MCF 10A (cell line): ENCODE results near the gene TAF1C. TPM values are rescaled to one million over a fixed set of nuclear protein-coding genes. Genes with fewer than 3 reads are reported as not detected.
"Not testable (repeated sequence)": the region's sequence is repeated elsewhere in the genome, so short reads cannot be mapped to it uniquely, and the experiment has no call there.

Experiments used
- BruUV-seq: library from RNA; stranded (reverse); fragments of 400-500 nt; replicated peaks from 2 replicates; lab custom pipeline; 2021; lab: Mats Ljungman, UMichigan
- CTCF ChIA-PET: fragments of 300-600 bp; sonication (Branson Sonifier 250); formaldehyde crosslinking; extraction: SDS; loops from one replicate; lab custom pipeline; 2021; ENCODE audit warnings: antibody characterized with exemption, inconsistent platforms; lab: Yijun Ruan, JAX
- POLR2A ChIA-PET: fragments of 300-600, 350-650 bp; sonication (Branson Sonifier 250); formaldehyde crosslinking; extraction: SDS; loops from one replicate; lab custom pipeline; 2020; ENCODE audit warnings: antibody characterized with exemption, inconsistent platforms; lab: Yijun Ruan, JAX
- DNase-seq: peaks from one replicate; pipeline ENCODE4 v3.0.0-alpha.2; 2018; ENCODE audit not compliant: unreplicated experiment
- H3K27ac Mint-ChIP-seq: one replicate; pipeline ENCODE4 v1.8.0; 2022; ENCODE audit warnings: mild to moderate bottlenecking, low read depth, mixed read lengths; ENCODE audit not compliant: unreplicated experiment
- H3K27me3 Mint-ChIP-seq: one replicate; pipeline ENCODE4 v1.8.0; 2022; ENCODE audit warnings: mixed read lengths; ENCODE audit not compliant: insufficient read depth, unreplicated experiment
- H3K36me3 Mint-ChIP-seq: one replicate; pipeline ENCODE4 v1.8.0; 2022; ENCODE audit warnings: mild to moderate bottlenecking, moderate library complexity, mixed read lengths; ENCODE audit not compliant: insufficient read depth, unreplicated experiment
- H3K4me1 Mint-ChIP-seq: one replicate; pipeline ENCODE4 v1.8.0; 2022; ENCODE audit warnings: mixed read lengths; ENCODE audit not compliant: insufficient read depth, unreplicated experiment
- H3K4me3 Mint-ChIP-seq: one replicate; pipeline ENCODE4 v1.8.0; 2022; ENCODE audit warnings: mild to moderate bottlenecking, moderate library complexity, mixed read lengths; ENCODE audit not compliant: unreplicated experiment
- H3K9me3 Mint-ChIP-seq: one replicate; pipeline ENCODE4 v1.8.0; 2022; ENCODE audit warnings: mixed read lengths; ENCODE audit not compliant: unreplicated experiment
- intact Hi-C: fragments of 100-400 bp; cut with micrococcal nuclease; formaldehyde crosslinking; loops from 2 replicates; pipeline ENCODE4 v1.14.1; 2022
- total RNA-seq: library from RNA; stranded (reverse); gene quantifications from 2 replicates; pipeline ENCODE4 v1.2.3, GENCODE V29; 2022
- TF ChIP-seq, protein P1 (sequence below): fragments of 200-600 bp; IDR thresholded peaks from one replicate; pipeline ENCODE4 v1.8.0; 2022; ENCODE audit warnings: antibody characterized with exemption, mild to moderate bottlenecking; ENCODE audit not compliant: unreplicated experiment

Gene TAF1C
- total RNA-seq, 1 experiment from 2014 or later, result 35.1 TPM

DNA sequence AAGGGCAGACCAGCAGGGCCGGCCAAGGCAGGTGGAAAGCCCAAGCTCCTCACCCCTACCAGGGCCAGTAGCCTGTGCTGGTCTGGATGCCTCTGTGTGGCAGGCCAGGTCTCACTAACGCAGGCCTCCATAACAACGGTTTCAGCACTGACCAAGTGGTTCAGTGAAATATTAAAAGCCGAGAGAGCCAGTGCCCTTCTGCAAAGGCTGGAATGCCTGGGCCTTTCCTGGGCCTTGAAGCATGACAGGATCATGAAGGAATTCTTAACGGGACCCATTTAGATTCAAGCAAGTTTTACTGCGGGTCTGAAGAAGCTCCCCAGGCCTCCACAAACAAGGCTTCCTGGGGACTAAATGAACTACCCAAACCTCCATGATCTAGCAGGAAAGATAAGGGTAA is 20.4 kb upstream of the TAF1C start:
- POLR2A ChIA-PET, result no interaction called here
- BruUV-seq, result no TSS peak
- no peak overlapping the region for H3K4me3 Mint-ChIP-seq
- H3K9me3 Mint-ChIP-seq, result no peaks in the 10 kb centered on the region
- H3K36me3 Mint-ChIP-seq, result no peaks in the 10 kb centered on the region
- H3K27me3 Mint-ChIP-seq, result no peaks in the 10 kb centered on the region
- TF ChIP-seq, protein P1, sequence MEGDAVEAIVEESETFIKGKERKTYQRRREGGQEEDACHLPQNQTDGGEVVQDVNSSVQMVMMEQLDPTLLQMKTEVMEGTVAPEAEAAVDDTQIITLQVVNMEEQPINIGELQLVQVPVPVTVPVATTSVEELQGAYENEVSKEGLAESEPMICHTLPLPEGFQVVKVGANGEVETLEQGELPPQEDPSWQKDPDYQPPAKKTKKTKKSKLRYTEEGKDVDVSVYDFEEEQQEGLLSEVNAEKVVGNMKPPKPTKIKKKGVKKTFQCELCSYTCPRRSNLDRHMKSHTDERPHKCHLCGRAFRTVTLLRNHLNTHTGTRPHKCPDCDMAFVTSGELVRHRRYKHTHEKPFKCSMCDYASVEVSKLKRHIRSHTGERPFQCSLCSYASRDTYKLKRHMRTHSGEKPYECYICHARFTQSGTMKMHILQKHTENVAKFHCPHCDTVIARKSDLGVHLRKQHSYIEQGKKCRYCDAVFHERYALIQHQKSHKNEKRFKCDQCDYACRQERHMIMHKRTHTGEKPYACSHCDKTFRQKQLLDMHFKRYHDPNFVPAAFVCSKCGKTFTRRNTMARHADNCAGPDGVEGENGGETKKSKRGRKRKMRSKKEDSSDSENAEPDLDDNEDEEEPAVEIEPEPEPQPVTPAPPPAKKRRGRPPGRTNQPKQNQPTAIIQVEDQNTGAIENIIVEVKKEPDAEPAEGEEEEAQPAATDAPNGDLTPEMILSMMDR, result no peak
- CTCF ChIA-PET, result interaction anchor here (0.7 kb wide), 1 partner anchor 20 kb away, joined by 4 read pairs; no protein-coding TSS in a partner anchor
- intact Hi-C loops, result no loop called here
- no peak overlapping the region for H3K27ac Mint-ChIP-seq
- no peak for DNase-seq
- H3K4me1 Mint-ChIP-seq, result peaks cover 4% of the 10 kb centered on the region

DNA sequence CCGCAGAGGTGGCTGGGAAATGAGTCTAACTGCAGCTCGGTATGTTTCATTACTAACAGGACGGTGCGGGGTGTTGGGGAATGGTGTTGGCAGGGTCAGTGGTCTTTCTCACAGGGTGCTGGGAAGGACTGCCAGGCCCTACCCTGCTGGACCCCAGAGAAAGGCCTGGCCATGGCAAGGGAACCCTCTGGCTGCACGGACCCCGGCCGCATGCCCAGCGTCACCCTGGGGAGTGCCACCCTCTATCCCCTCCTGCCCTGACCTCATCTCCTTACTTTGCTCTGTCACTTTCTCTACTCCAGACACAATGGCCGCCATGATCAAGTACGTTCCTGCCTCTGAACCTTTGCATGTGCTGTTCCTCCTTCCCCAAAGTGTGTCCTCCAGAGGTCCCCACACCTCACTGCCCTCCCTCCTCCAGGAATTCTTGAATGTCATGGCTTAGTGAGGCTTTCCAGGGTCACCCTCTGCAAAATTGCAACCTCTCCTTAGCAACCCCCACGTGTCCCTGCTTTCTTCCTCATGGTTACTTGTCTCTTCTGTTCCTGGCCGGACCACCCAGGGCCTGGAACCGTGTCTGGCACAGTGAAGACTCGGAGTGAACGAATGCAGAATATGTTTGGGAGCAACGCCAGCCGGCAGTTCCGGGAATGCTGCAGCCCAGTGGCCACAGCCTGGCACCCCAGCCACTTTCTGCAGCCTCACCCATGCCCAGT is 19.3 kb upstream of the TAF1C start:
- intact Hi-C loops, result no loop called here
- TF ChIP-seq, protein P1, result no peak
- H3K9me3 Mint-ChIP-seq, result no peaks in the 10 kb centered on the region
- no peaks in the 10 kb centered on the region for H3K4me1 Mint-ChIP-seq
- H3K4me3 Mint-ChIP-seq, result no peak overlapping the region
- POLR2A ChIA-PET, result no interaction called here
- CTCF ChIA-PET, result interaction anchor here (1.0 kb wide), 1 partner anchor 19 kb away, joined by 3 read pairs; the partner anchor contains the start of gene TAF1C
- no peak for DNase-seq
- H3K27me3 Mint-ChIP-seq, result no peaks in the 10 kb centered on the region
- H3K27ac Mint-ChIP-seq, result no peak overlapping the region
- no peaks in the 10 kb centered on the region for H3K36me3 Mint-ChIP-seq
- no TSS peak for BruUV-seq

DNA sequence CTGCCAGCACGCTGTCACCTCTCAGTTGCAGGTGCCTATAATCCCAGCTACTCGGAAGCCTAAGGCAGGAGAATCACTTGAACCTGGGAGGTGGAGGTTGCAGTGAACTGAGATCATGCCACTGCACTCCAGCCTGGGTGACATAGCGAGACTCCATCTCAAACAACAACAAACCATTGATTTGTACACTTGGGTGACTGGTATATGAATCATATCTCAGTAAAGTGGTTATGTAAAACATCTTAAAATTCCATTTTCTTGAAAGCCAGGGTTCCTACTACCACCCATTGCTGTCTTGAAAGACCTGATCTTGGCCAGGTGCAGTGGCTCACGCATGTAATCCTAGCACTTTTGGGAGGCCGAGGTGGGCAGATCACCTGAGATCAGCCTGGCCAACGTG is 18.3 kb upstream of the TAF1C start:
- BruUV-seq, H3K27me3 Mint-ChIP-seq, H3K36me3 Mint-ChIP-seq, H3K4me1 Mint-ChIP-seq, intact Hi-C loops, CTCF ChIA-PET, H3K4me3 Mint-ChIP-seq, POLR2A ChIA-PET, H3K9me3 Mint-ChIP-seq, H3K27ac Mint-ChIP-seq, DNase-seq: not testable (repeated sequence)

DNA sequence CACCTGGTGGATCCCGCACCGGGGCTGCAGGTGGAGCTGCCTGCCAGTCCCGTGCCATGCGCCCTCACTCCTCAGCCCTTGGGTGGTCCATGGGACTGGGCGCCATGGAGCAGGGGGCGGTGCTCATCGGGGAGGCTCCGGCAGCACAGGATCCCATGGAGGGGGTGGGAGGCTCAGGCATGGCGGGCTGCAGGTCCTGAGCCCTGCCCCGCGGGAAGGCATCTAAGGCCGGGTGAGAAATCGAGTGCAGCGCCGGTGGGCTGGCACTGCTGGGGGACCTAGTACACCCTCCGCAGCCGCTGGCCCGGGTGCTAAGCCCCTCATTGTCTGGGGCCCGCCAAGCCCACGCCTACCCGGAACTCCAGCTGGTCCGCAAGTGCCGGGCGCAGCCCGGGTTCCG is 17.7 kb upstream of the TAF1C start:
- POLR2A ChIA-PET, BruUV-seq, DNase-seq, H3K27me3 Mint-ChIP-seq, H3K36me3 Mint-ChIP-seq, H3K4me1 Mint-ChIP-seq, H3K9me3 Mint-ChIP-seq, H3K27ac Mint-ChIP-seq, intact Hi-C loops, H3K4me3 Mint-ChIP-seq: not testable (repeated sequence)
- CTCF ChIA-PET, result interaction anchor here (1.3 kb wide), 1 partner anchor 18 kb away, joined by 4 read pairs; the partner anchor contains the start of gene TAF1C

DNA sequence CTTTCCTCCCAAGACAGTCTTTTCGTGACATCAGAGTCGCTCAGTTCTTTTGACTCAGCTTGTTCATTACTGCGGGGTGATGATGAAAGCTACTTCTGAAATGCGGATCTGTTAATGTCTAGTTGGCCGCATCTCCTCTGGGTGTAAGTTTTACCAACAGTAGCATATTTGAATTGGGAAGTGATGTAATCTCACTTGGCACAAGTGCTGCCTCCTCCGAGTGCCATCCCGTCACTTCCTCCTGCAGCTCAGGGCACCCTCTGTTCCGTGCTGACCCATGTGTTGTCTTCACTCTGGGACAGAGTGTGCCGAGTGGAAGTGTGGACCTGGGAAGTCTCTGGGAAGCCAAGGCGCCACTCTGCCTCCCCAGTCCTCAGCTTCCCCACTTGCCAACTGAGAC is 13.0 kb upstream of the TAF1C start:
- Mint-ChIP-seq H3K27me3 (no peaks in the 10 kb centered on the region), H3K4me3 (no peak overlapping the region), H3K4me1 (peaks cover 19% of the 10 kb centered on the region), H3K36me3 (no peaks in the 10 kb centered on the region), H3K9me3 (no peaks in the 10 kb centered on the region), H3K27ac (no peak overlapping the region)
- peak; percentile 74 for DNase-seq
- ChIA-PET POLR2A (no interaction called here), CTCF (interaction anchor here (1.0 to 1.2 kb wide), 3 partner anchors 13 to 116 kb away, joined by 3 to 4 read pairs (median 4); partner anchors contain the start of gene TAF1C)
- no TSS peak for BruUV-seq
- intact Hi-C loops, result no loop called here
- TF ChIP-seq, protein P1, result no peak
